ENCODE measurements around the gene NRIP3.

NRIP3 gene

GRCh38 chr11:9003573-9004182 is at the start of gene NRIP3:
TSS of gene NRIP3 (minus strand) at chr11:9004001. CDS start at chr11:9003935, 66 bp downstream.
- DNase-seq: peak; percentile 90

- DNase-seq: no peak
These were observed 48.5 kb upstream of the NRIP3 start for GRCh38 chr11:9052316-9052715.

GRCh38 chr11:9049959-9050358 is 46.2 kb upstream of the NRIP3 start:
- DNase-seq: no peak

GRCh38 chr11:9047964-9048523 is 44.2 kb upstream of the NRIP3 start:
- peak; percentile 78 for DNase-seq

GRCh38 chr11:9046481-9046880 is 42.7 kb upstream of the NRIP3 start:
- DNase-seq: peak; percentile 57

GRCh38 chr11:9042488-9042887 is 38.7 kb upstream of the NRIP3 start:
- peak; percentile 10 for DNase-seq

- no peak for DNase-seq
These were observed 37.9 kb upstream of the NRIP3 start for GRCh38 chr11:9041747-9042146.

GRCh38 chr11:9040410-9040809 is 36.6 kb upstream of the NRIP3 start:
- DNase-seq: no peak

GRCh38 chr11:9039863-9040262 is 36.1 kb upstream of the NRIP3 start:
- no peak for DNase-seq

- DNase-seq: no peak
These were observed 35.4 kb upstream of the NRIP3 start for GRCh38 chr11:9039198-9039597.

- no peak for DNase-seq
These were observed 34.7 kb upstream of the NRIP3 start for GRCh38 chr11:9038541-9038940.

- no peak for DNase-seq
These were observed 34.2 kb upstream of the NRIP3 start for GRCh38 chr11:9037963-9038362.

- peak; percentile 32 for DNase-seq
These were observed 33.4 kb upstream of the NRIP3 start for GRCh38 chr11:9037046-9037780.

- no peak for DNase-seq
These were observed 26.8 kb upstream of the NRIP3 start for GRCh38 chr11:9030601-9031000.

GRCh38 chr11:9029422-9029821 is 25.6 kb upstream of the NRIP3 start:
- DNase-seq: peak; percentile 34

GRCh38 chr11:9028581-9028980 is 24.8 kb upstream of the NRIP3 start:
- DNase-seq: no peak

- DNase-seq: no peak
These were observed 21.5 kb upstream of the NRIP3 start for GRCh38 chr11:9025101-9025850.

GRCh38 chr11:9022961-9023680 is 19.3 kb upstream of the NRIP3 start:
- DNase-seq: no peak

GRCh38 chr11:9020916-9021315 is 17.1 kb upstream of the NRIP3 start:
- no peak for DNase-seq

GRCh38 chr11:9019861-9020260 is 16.1 kb upstream of the NRIP3 start:
- DNase-seq: no peak

- DNase-seq: no peak
These were observed 14.0 kb upstream of the NRIP3 start for GRCh38 chr11:9017773-9018172.

- no peak for DNase-seq
These were observed 13.3 kb upstream of the NRIP3 start for GRCh38 chr11:9016916-9017642.
